Measurements from ENCODE around the gene PGR. TPM values are rescaled to one million over a fixed set of nuclear protein-coding genes. Genes with fewer than 3 reads are reported as not detected.

PGR gene
- total and polyA plus RNA-seq, 7 donors = 0.01 to 2.4 (median 0.25) TPM

DNA sequence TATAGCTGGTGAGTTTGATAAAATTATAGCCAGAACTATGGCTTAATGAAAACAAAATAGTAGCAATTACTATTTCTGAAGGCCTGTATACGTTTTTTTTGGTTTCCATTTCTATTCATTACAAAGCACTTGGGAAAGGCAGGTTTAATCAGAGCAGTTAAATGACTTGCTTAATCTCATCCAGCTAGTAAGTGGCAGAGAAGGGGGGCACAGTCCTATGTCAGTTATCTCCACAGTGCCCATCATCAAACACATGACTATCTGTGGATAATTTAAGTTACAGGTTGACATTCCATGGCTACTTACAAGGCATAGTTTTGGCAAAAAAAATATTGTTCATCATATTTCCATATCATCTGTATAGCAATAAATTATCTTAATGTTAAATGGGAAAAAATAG lies 93.7 kb downstream of the PGR start:
- TF ChIP-seq, protein P1, sequence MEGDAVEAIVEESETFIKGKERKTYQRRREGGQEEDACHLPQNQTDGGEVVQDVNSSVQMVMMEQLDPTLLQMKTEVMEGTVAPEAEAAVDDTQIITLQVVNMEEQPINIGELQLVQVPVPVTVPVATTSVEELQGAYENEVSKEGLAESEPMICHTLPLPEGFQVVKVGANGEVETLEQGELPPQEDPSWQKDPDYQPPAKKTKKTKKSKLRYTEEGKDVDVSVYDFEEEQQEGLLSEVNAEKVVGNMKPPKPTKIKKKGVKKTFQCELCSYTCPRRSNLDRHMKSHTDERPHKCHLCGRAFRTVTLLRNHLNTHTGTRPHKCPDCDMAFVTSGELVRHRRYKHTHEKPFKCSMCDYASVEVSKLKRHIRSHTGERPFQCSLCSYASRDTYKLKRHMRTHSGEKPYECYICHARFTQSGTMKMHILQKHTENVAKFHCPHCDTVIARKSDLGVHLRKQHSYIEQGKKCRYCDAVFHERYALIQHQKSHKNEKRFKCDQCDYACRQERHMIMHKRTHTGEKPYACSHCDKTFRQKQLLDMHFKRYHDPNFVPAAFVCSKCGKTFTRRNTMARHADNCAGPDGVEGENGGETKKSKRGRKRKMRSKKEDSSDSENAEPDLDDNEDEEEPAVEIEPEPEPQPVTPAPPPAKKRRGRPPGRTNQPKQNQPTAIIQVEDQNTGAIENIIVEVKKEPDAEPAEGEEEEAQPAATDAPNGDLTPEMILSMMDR (IDR thresholded peaks at IDR 0.05) = no peak
- Histone ChIP-seq H3K4me1 (no peaks in the 10 kb centered on the region), H3K27ac (no peak overlapping the region), H3K9me3 (no peaks in the 10 kb centered on the region), H3K36me3 (ENCODE audit: insufficient read depth in 1 of 2, low read depth in 1 of 2) (no peaks in the 10 kb centered on the region), H3K4me3 (no peak overlapping the region), H3K27me3 (ENCODE audit: insufficient read depth in 3 of 3, low read length in 2 of 3) (no peaks in the 10 kb centered on the region)
- intact Hi-C loops (cut with DNase I) = no loop called here
- WGBS, 3 donors = 74 to 83% (median 78%) methylated on average over 1 of the region's 1 CpG
- ATAC-seq (no peak), DNase-seq (no peak)

DNA sequence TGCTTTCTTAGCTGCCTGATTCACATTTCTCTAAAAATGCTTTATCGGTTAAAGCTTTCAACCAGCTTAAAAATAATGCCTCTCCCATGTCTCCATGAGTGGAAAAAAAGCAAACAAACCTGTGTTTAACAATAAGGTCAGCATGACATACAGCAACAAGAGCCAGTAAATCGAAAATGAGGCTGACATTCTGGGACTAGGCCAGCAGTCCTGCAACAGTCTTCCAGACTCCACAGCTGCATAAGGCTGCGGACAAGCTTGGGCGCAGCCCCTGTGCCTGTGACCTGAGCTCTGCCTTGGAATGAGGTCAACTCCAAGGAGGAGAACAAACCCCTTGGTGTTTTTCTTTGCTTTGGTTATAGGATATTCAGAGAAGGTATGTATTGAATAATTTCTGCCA lies 95.5 kb downstream of the PGR start:
- DNase-seq (peak; percentile 16 to 55), ATAC-seq (peak in 2 of 4 donors; percentile 34 to 67)
- WGBS, 3 donors = 21 to 26% (median 22%) methylated on average over 4 of the region's 4 CpGs
- intact Hi-C loops (cut with DNase I) = no loop called here
- H3K27ac ChIP-seq = no peak overlapping the region
- H3K9me3 ChIP-seq = no peaks in the 10 kb centered on the region
- no peaks in the 10 kb centered on the region for H3K27me3 ChIP-seq (ENCODE audit: insufficient read depth in 3 of 3, low read length in 2 of 3)
- no peaks in the 10 kb centered on the region for H3K36me3 ChIP-seq (ENCODE audit: insufficient read depth in 1 of 2, low read depth in 1 of 2)
- H3K4me3 ChIP-seq = no peak overlapping the region
- TF ChIP-seq, protein P1 (IDR thresholded peaks at IDR 0.05) = no peak
- H3K4me1 ChIP-seq = no peaks in the 10 kb centered on the region

DNA sequence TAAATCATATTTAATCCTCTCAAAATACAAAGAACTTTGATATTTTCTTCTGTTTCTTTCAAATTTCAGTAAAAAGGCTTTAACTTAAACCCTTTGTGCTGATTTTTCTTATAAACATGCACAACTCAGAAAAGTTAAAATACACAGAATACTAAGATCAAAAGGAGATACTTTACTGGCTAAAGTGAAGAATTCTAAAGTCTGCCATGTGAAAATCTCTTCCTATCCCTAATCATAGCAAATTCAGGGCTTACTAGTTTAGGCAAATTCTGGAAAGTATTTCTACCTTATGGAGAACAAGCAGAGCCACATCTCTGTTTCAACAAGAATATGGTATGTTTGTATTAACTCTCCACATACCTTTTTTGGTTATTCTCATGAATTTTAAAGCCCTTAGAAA lies 96.6 kb downstream of the PGR start:
- TF ChIP-seq, protein P1 (IDR thresholded peaks at IDR 0.05) = no peak
- Histone ChIP-seq H3K4me3 (no peak overlapping the region), H3K36me3 (ENCODE audit: insufficient read depth in 1 of 2, low read depth in 1 of 2) (no peaks in the 10 kb centered on the region), H3K4me1 (no peaks in the 10 kb centered on the region), H3K9me3 (no peaks in the 10 kb centered on the region), H3K27ac (no peak overlapping the region), H3K27me3 (ENCODE audit: insufficient read depth in 3 of 3, low read length in 2 of 3) (no peaks in the 10 kb centered on the region)
- DNase-seq (no peak), ATAC-seq (no peak)
- intact Hi-C loops (cut with DNase I) = no loop called here

DNA sequence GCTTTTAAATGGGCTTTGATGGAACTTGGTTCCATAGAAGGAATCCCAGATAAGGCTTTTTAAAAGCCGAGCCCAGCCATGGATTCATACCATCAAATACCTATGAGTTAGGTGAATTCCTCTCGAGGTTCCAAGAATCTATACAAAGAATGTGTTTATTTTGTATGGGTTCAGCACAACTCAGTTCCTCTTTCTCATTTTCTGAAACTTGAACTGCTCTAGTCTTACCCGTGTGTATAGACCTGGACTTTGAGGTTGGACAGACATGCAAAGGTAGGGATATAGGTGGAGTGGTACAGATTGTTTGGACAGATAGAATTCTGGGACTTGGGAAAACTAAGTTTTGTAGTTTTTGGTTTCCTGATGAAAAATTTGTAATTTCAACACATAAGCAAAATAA lies 97.9 kb downstream of the PGR start:
- TF ChIP-seq, protein P1 (IDR thresholded peaks at IDR 0.05) = no peak
- Histone ChIP-seq H3K9me3 (no peaks in the 10 kb centered on the region), H3K27ac (no peak overlapping the region), H3K36me3 (ENCODE audit: insufficient read depth in 1 of 2, low read depth in 1 of 2) (no peaks in the 10 kb centered on the region), H3K4me1 (no peaks in the 10 kb centered on the region), H3K27me3 (ENCODE audit: insufficient read depth in 3 of 3, low read length in 2 of 3) (no peaks in the 10 kb centered on the region), H3K4me3 (no peak overlapping the region)
- DNase-seq (no peak), ATAC-seq (no peak)
- 84 to 92% (median 91%) methylated on average over 3 of the region's 3 CpGs for WGBS, 3 donors
- intact Hi-C loops (cut with DNase I) = no loop called here

DNA sequence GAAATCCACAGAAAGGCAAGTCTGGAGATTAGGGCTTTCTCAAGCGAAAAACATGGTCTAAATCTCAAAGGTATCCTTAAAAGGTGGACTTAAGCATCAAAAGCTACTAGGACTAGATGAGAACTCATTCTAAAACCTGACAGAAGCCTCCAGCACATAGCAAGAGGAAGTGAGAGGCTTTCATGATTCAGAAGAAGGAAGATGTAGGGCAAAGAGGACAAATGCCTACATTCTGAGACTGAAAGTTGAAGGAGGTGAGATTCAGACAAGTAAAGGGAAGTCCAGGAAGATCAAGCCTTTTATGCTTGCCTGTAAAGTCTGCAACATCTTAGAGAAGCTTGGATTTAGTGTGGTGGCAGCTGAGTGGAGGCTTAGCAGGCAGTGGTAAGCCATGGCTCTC lies 98.9 kb downstream of the PGR start:
- Histone ChIP-seq H3K9me3 (no peaks in the 10 kb centered on the region), H3K36me3 (ENCODE audit: insufficient read depth in 1 of 2, low read depth in 1 of 2) (no peaks in the 10 kb centered on the region), H3K27me3 (ENCODE audit: insufficient read depth in 3 of 3, low read length in 2 of 3) (no peaks in the 10 kb centered on the region), H3K27ac (no peak overlapping the region), H3K4me1 (no peaks in the 10 kb centered on the region), H3K4me3 (no peak overlapping the region)
- intact Hi-C loops (cut with DNase I) = no loop called here
- WGBS, 3 donors = 84 to 93% (median 90%) methylated on average over 1 of the region's 1 CpG
- no peak for ATAC-seq
- no peak for DNase-seq
- TF ChIP-seq, protein P1 (IDR thresholded peaks at IDR 0.05) = no peak
